C4-2B (cell line): Measurements from ENCODE around the gene CHRM4.
A peak's percentile ranks its signal among the peaks of the same experiment; 100 is the strongest.

Experiments used
- H3K27ac ChIP-seq: fragments of 450-650 bp; 2 replicates; pipeline ENCODE4 v1.5.1; 2017
- CTCF ChIP-seq: fragments of 450-650 bp; conservative IDR thresholded peaks from 2 replicates; pipeline ENCODE4 v1.5.1; 2017; ENCODE audit warnings: mild to moderate bottlenecking
- ZFX ChIP-seq: fragments of 450-650 bp; IDR thresholded peaks from 2 replicates; pipeline ENCODE4 v1.6.1; 2017

CHRM4 gene

GRCh38 chr11:46356924-46357482 lies 34.6 kb downstream of the CHRM4 start:
- H3K27ac ChIP-seq: no peak overlapping the region
- no peak for TF ChIP-seq CTCF

GRCh38 chr11:46353698-46354097 lies 37.9 kb downstream of the CHRM4 start:
- TF ChIP-seq ZFX: no peak
- no peak for TF ChIP-seq CTCF
- H3K27ac ChIP-seq: no peak overlapping the region

GRCh38 chr11:46352063-46352841 lies 39.3 kb downstream of the CHRM4 start:
- TF ChIP-seq CTCF: peak; percentile 79
- no peak for TF ChIP-seq ZFX
- H3K27ac ChIP-seq: no peak overlapping the region

- H3K27ac ChIP-seq: no peak overlapping the region
- TF ChIP-seq CTCF (no peak), ZFX (no peak)
These were observed 40.0 kb downstream of the CHRM4 start for GRCh38 chr11:46351606-46352005.

GRCh38 chr11:46351148-46351547 lies 40.4 kb downstream of the CHRM4 start:
- no peak for TF ChIP-seq CTCF
- no peak for TF ChIP-seq ZFX
- H3K27ac ChIP-seq: no peak overlapping the region

GRCh38 chr11:46350695-46351094 lies 40.9 kb downstream of the CHRM4 start:
- TF ChIP-seq CTCF (no peak), ZFX (no peak)
- H3K27ac ChIP-seq: no peak overlapping the region

- H3K27ac ChIP-seq: peak overlapping the region; percentile 88
- no peak for TF ChIP-seq CTCF
- no peak for TF ChIP-seq ZFX
These were observed 42.8 kb downstream of the CHRM4 start for GRCh38 chr11:46348566-46349401.
